Stimulated activated CD4-positive, alpha-beta T cell treated with anti-CD3 and anti-CD28 coated beads, Interleukin-12 subunit alpha, Interleukin-12 subunit beta, amount 100 ng/mL, for 48 hours (primary cell): Measurements from ENCODE around the gene BGN.

Source experiments
- DNase-seq, 3 donors: peaks; one replicate each; pipeline ENCODE4 v3.0.0-alpha.2; 2020; ENCODE audit warnings: low read depth in 2 of 3, low spot score in 1 of 3

Gene BGN

DNA sequence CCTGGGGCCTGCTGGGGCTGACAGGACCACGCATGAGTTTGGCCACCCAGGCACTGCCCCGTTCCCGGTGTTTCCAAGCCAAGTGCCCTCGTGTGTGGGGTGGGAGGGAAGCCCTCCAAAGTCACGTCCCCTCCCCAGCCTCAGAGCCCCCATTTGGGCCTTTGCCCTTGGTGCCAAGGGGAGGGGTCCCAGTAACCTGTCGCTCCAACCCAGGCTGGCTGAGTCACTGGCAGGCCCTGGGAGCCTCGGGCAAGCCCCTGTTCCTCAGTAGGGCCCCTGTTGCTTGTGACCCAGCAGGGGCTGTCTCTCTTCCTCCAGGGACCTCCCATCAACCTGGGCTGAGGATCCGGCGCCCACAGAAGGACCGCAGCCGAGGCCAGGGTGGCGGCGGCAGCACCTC is 13.7 kb upstream of the BGN start:
- no peak for DNase-seq

GRCh38 chrX:153482376-153483015 is 12.3 kb upstream of the BGN start:
- no peak for DNase-seq

- no peak for DNase-seq
Measured at GRCh38 chrX:153485396-153486080, 9.2 kb upstream of the BGN start.

DNA sequence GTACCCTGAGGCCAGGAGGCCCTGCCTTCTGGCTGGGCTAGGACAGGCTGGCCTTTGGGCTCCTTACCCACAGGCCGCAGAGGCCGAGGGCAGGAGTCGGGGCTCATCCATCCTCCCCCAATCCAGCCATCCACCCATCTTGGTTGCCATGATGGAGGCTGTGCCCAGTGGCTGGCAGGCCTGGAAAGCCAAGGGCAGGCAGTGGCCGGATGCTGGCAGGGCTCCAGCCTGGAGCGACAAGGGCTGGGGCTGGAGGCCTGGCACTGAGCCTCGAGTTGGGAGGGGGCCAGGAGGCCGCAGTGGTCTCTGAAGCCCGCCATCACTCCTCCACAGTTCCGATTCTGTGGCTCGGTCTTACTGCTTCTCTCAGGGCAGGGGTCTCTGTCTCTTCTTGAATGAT is 8.6 kb upstream of the BGN start:
- DNase-seq = no peak

- DNase-seq = no peak
Measured at GRCh38 chrX:153487590-153488071, 7.1 kb upstream of the BGN start.

DNA sequence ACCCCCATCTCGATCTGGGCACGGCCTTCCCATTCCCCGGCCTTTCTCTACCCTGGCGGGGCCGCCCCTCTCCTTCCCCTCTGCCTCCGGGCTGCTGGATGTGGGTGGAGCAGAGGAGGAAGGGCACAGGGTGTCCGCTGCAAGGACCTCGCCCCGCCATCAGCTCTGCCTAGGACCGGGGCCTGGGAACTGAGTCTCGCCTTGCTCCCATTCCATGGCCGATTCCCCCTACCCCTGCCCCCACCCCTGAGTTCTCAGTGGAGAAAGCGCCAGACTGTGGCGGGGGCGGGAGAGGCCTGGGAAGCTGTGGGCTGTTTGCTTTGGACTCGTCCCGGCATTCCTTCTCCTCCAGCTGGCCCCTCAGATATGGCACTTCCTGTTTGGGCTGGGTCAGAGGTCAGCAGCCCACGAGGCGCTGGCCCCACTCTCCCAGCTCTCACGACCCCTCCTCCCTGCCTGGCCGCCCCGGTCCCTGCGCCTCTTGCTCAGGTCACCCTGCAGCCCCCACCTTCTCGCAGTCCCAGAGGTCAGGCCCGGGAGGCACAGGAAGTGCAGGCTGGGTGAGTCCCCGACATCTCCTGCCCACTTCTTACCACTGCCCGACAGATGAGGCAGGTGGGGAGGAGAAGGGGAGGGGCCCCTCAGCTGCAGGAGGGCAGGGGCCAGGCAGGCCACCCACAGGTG is 6.4 kb upstream of the BGN start:
- no peak for DNase-seq

DNA sequence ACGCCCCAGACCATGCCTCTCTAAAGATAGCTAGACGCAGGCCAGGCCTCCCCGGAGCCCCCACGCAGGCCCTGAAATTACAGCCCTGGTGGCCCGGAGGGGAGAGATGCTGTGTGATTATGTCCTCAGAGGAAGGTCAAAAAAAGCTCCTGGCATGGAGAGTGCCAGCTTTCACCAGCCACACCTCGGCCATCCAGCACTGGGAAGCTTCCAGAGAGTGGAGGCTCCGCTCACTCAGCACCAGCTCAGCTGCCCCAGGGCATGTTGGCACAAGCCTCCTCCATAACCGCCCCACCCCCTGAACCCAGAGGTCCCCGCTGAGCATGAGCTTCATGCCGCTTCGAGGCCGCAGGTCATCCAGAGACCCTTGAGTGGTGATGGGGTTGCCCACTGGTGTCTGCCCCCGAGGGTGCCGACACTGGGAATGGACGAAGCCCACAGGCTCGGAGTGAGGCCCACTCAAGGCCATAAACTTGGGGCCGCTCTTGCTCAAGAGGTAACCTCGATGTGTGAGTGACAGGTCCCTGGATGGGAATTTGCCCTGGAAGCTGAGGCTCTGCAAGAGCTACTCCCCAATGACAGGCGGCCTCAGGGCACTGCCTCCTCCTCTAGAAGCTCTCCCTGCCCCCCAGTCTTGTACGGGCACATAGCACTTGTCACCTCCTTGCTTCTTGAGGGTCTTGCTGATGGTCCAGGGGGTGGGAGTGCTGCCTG is 4.4 kb upstream of the BGN start:
- DNase-seq = no peak

DNA sequence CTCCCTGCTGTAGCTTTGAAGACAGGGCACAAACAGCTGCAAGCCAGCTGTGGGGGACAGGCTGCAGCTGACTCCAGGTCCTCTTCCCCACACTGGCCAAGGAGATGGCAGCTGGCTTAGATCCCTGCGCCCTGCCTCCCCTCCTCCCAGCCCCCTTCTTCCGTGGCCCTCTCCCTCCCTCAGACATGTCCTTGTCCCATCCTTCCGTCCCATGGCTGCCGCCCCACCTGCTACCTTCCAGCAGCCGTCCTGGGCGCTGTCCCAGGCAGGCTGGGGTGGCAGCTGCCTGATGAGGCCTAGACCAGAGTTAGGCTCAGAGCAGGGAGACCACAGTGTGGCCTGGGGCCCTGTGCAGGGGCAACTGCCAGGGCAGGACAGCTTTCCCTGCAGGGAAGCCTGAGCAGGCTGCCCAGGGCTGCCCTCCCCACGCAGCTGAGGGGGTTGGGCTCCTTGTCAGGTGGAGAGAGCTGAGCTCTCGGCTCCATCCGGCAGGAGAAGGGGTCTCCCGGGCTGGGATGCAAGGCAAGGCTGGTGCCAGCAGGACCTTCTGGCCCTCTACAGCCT is 3.3 kb upstream of the BGN start:
- no peak for DNase-seq

DNA sequence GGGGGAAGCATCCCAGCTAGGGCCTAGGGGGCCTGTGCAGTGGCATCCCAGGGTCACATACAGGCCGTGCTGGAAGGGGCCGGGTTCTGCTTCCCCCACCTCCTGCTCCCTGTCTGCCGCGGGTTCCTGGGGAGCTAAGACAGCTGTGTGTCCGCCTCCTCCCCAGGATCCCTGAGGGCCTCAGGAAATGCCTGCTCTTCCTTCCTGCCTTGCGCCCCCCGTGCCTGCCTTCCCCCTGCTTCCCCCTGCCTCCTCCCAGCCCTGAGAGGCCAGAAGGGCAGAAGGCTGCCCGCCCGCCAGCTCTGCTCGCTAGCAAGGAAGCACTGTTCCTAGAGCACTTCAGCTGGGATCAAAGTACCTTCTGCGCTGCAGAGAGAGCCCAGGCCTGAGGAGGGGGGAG is 2.9 kb upstream of the BGN start:
- DNase-seq = no peak

DNA sequence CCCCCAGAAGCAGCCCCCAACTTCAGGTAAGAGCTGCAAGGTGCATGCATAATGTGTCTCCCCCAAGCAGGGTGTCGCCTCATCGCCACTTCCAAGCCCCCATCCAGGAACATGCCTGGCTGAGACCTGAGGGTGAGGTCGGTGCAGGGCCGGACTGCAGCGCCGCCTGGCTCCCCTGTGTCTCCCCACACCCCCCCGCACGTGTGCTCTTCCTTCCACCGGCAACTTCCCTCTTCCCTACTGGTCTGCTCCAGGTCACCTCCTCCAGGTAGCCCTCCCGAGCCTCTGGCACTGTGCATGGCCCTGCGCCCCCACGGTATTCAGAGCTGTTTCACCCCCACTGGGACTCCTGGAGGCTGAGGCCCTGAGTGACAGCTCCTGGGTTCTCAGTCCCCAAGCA is 2.2 kb upstream of the BGN start:
- DNase-seq = no peak

GRCh38 chrX:153493085-153493484 is 1.7 kb upstream of the BGN start:
- DNase-seq = no peak

GRCh38 chrX:153494061-153494460 is 719 bp upstream of the BGN start:
- no peak for DNase-seq

DNA sequence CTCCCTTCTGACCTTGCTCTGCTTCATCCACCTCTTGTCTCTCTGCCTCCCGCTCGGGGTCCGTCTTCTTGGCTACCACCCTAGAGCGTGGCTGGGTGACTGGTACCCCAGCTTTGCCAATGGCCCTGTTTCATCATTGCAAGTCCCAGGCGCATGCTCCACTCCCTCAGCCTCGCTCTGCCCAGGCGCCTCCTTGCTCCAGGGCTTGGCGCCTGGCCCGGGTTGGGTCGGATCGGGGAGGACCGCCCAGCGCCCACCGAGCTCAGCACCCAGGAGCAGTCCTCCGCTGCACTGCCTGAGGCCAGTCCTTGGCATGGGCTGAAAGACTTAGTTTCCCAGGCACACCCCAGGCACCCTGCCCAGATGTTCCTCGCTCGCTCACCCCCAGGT is 577 bp downstream of the BGN start:
- no peak for DNase-seq

DNA sequence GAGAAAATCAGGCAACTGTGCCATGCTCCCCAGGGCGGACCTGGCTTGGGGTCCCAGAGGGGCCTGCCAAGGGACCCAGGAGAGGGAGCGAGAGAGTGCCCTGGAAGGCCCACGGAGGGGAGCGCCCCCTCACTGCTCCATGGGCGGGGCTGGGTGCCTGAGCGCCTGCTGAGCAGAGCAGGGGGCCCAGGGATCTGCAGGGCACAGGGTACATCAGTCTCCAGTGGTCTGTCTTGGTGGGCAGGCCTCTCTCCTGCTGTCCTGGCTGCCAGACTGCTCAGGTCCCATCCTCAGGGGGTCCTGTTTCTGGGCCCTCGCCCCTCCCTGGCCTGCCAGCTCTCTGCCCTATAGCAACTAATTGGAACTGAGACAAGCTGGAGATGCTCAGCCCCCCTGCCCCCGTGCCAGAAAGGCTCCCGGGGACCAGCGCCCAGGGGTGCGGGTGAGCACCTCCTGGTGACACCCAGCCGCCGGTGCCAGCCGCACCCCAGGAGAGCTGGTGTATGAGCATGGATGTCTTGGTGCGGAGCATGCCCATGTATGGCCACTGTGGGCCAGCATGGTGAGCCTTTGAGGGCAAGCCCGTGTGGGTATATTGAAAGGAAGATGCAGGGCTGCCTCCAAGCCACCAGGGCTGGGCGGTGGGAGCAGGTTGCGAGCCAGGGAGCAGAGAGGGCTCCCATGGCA is 1.3 kb downstream of the BGN start:
- DNase-seq = no peak

DNA sequence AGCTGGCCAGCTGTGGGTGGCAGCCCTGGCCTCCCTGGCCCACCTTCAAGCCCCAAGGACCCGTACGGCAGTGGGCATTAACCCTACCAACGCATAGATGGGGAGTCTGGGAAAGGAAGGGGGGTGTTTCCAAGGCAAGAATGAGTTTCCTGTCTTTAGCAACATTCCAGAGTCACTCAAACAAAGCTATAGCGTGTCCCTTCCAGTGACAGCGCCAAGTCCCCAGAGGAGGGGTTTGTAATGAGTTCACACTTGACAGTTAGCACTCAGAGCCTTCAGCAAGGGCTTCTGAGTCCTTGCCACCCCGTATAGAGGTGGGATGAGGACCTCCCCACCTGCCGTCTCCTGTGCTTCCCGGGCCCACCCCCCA is 1.8 kb downstream of the BGN start:
- DNase-seq = no peak

GRCh38 chrX:153498453-153498852 is 3.7 kb downstream of the BGN start:
- DNase-seq = no peak

- no peak for DNase-seq
Measured at GRCh38 chrX:153499341-153499740, 4.6 kb downstream of the BGN start.

GRCh38 chrX:153499876-153500275 is 5.1 kb downstream of the BGN start:
- DNase-seq = no peak

GRCh38 chrX:153500676-153501280 is 6.0 kb downstream of the BGN start:
- DNase-seq = no peak

DNA sequence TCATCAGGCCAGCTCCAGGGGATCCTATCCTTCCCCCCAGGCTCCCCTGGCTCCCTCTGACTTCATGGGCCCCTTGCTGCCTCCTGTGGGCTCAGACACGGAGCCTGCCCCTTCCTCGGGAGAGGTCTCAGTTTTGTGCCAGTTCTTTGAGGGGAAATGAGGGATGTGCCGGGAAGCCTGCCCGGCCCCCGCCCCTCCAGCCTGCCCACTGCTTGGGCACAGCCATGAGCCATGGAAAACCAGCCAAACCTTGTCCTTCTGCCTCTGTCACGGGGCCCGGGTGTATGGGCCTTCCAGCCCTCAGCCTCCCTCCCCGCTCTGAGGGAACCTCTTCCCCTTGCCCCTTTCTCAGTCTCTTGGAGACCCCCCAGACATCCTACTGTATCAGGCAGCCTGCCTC is 6.8 kb downstream of the BGN start:
- no peak for DNase-seq

GRCh38 chrX:153502131-153502530 is 7.4 kb downstream of the BGN start:
- DNase-seq = no peak
